DMS 273 treated with DMSO at 0.1 percent for 48 hours (cell line): Measurements from ENCODE around the gene LIN37.

Source experiments
- DNase-seq: peaks from one replicate; lab custom pipeline; 2025; lab: John Stamatoyannopoulos, UW

Gene LIN37

DNA sequence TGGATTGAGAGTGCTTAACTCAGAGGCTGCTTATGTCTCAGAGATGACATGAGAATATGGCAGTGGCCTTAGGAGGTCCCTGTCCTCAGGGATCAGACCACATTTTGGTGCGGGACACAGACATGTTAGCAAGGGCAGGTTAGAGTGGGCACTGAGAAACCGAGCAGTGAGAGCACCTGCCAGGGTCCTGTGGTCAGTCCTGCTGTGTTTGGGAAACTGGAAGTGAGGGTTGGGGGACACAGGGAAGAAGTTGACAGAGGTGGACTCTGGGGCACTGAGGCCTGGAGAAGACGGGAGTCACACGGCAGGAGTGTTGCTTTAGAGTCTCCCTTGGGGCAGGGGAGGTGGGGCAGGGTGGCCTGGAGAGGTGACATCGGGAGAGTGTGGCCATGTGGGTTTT, 13.5 kb upstream of the LIN37 start:
- DNase-seq, result no peak

DNA sequence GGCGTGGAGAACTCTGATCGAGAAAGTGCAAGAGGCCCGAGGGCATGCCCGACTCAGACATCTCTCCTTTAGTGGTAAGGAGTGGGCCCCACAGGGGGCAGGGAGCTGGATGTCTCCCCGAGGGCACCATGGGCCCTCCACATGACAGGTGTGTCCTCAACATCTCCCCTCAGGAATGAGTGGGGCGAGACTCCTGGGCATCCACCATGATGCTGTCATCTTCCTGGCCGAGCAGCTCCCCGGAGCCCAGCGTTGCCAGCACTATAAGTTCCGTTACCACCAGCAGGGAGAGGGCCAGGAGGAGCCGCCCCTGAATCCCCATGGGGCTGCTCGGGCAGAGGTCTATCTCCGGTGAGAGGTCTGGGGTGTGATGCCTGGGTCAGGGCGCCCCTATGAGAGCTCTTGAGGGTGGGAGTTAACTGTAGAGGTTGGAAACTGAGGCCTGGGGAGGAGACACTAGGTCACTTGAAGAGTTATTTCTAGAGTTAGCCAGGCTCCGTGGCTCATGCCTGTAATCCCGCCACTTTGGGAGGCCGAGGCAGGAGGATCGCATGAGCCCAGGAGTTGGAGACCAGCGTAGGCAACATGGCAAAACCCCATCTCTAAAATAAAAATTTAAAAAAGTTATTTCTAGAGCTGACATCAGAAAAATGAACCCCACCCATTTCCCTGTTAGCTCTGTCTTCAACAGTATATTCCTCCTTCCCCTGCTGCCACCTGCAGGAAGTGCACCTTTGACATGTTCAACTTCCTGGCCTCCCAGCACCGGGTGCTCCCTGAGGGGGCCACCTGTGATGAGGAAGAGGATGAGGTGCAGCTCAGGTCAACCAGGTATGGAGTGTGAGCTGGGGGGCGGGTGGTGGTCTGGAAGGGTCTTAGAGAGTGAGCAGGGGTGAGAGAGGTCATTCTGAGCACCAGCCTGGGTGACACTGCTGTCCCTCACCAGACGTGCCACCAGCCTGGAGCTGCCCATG, 11.2 kb upstream of the LIN37 start:
- no peak for DNase-seq

DNA sequence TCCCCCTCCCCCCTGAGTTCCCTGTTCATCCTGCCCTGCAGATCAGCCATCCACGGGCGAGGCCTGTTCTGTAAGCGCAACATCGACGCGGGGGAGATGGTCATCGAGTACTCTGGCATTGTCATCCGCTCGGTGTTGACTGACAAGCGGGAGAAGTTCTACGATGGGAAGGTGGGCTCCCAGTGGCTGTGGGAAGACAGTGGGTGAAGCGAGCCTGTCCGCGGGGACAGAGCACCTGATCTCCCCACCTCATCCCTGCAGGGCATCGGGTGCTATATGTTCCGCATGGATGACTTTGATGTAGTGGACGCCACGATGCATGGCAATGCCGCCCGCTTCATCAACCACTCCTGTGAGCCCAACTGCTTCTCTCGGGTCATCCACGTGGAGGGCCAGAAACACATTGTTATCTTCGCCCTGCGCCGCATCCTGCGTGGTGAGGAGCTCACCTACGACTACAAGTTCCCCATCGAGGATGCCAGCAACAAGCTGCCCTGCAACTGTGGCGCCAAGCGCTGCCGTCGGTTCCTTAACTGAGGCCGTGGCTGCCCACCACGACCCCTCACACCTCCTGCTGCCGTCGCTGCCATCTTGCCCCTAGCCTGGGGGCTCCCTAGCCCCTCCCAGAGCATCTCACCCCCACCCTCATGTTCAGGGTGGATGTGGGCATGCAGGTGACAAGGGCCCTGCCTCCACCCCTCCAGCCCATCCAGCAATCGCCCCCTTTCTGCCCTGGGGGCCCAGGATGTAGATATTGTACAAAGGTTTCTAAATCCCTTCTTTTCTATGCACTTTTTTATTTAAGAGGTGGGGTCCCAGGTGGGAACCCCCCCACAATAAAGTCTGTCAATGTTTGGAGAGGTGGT, 10.1 kb upstream of the LIN37 start:
- DNase-seq, result no peak

DNA sequence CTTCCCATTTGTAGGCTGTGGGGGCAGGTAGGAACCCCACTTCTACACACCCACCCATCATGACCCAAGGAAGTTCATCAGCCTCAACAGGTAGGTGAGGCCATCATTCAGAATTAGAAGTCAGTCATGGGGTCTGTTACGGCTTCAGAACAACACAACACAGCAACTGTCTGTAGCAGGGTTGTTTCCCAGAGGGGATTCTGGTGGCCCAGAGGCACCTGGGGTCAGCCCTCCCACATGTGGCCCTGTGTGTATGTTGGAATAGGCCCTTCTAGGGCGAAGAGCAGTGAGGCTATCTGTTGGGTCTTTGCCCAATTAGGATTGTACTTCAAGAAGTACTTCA, 9.5 kb upstream of the LIN37 start:
- no peak for DNase-seq

DNA sequence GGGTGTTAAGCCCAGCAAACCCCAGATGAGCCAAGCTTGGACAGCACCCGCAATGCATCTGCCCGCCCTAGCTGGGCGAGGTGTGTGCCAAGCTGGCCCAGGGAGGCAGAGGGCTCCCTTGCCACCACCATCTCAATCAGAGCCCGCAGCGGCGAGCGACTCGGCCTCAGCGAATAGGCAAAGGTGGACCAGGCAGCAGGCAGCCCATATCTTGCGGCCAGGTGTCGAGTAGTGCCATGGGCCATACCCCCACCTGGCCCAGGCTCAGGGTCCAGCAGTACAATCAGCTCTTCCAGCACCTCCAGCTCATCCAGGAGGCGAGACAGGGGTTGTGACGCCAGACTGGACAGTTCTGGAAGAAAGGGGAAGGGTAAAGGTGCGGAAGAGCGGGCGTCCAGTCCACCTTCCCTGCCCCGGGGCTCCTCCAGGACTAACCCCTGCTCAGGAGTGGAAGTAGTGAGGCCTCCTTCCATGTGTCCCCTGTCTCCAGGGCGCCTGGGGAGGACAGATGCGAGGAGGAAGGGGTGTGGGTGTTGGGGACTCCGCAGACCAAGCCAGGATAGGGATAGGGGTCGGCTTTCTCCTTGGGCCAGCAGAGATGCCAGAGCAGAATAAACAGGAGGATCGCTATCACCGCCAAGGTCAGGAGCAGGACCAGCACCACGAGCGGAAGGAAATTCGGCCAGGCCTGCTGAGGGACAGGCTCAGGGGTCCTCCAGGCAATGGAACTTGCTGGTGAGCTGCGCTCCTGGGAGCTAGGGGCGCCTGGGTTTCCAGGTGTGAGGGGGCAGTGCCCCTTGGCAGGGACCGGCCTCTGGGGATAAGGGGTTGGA, 8.9 kb upstream of the LIN37 start:
- no peak for DNase-seq

DNA sequence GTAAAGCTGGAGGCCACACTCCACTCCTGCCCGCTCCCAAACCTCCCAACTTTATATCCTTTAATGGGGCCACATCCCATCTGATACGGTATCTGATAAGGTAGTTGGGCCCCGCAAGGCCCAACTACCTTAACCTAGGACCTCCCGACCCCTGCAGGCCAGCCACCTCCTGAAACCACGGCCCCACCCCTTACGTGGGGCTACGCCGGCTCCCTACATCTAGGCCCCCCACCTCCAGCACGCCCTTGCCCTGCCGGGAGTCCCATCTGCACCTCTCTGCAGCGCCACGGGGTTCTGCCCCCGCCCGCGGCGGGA, 8.3 kb upstream of the LIN37 start:
- DNase-seq, result no peak

DNA sequence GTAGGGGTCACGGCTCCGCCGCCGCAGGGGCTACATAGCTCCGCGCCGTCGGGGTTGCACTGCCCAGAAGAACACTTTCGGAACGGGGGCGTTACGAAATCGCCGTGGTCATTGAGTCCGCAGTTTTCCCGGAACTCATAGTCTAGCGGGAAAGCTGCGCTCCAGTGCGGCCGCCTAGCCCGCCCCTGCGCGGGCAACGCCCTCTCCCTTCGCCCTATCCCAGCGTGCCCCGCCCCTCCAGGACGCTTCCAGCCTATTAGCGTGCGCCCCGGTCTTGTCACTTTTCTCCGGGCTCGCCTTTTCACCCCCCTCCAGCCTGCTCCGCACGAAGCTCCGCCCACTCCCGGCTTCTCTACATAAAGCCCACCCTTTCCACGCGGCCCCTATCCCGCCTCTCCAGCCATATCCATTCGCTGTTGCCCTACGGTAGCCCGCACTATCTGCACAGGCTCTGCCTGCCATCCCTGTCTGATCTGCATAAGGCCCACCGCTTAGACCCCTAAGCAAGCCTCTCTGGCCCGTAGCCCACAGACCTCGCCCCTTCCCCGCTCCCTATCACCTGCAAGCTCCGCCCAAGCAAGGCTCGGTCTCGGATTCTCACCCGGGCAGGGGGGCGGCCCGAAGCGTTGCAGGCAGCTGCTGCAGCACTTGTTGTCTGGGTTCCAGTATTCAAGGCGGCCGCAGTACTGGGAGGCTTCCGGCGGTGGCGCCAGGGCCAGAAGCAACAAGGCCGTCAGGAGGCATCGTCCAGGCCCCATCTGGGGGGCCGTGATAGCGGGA, 7.8 kb upstream of the LIN37 start:
- peak; percentile 98 for DNase-seq

DNA sequence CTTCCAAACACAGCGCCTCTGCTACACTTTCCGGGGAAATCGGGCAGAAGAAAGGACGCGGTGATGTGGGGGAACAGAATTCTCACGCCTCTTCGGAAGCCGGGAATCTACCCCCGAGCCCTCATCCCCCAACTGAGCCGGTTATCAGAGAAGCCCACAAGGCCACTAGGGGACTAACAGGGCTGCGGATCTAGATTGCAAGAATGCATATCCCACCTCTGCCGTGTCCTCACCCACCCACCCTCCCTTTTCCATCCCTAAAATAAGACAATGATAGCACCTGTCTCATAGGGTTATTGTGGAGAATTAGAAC, 7.2 kb upstream of the LIN37 start:
- DNase-seq, result no peak

DNA sequence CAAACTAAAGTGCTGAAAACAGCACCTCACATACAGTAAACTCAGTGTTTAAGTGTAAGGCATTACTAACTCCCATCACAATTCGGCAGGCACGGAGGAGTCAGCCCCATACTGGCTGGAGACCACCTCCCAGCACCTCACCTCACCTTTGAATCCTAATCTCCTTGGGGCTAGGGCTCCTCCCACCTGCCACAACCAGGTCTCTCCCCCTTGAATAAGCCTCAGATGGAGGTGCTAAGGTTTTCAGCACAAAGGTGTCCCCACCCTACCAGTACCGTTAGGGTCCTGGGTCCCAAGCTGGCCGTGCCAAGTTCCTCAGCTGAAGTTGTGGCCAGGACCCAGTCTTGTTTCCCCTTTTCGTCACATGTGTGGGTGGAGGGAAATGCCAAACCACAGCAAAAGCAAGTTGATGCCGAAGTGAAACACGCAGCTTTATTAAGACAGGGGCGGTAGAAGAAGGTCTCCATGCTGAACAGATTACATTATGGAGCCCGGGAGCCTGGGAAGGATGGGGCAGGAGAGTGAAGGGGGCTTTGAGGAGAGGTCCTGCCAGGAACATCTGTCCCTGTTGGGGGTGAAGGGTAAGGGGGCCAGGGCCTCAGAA, 6.2 kb upstream of the LIN37 start, which contains the start of gene IGFLR1:
TSS of gene IGFLR1 (minus strand) at position 332 of the 604 bp plus-strand sequence. CDS start 1,272 bp downstream, outside the sequence.
- no peak for DNase-seq

DNA sequence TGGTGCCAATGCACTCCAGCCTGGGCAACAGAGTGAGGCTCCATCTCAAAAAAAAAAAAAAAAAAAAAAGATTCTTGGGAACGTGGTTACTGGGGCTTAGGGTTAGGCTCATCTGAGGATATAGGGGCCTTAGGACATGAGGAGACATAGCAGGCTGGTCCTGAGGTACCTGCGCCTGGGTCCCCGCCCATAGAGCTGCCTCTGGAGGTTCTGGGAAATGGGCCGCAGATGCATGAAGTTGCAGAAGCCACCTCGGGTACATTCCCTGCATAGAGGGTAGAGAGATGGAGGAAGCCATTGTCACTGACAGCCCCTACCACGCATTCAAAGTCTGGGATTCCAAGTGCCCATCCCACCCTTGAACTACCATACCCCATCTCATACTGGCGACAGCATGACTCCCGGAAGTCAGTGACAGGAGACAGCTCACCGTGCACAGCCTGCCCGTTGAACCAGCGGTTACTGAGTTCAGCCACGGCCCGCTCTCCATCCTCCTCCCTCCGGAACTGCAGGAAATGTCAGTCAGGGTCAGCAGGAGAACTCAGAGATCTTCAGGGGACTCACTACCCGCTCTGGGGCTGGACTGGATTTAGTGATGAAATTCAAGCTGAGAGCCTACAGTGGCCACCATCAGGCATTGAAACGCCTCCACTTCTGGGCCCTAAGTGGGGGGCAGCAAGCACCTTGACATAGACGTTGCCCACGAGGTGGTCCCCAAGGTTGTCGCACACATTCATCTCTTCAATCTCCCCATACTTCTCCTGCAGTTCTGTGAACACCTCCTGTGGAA, 4.5 kb upstream of the LIN37 start:
- no peak for DNase-seq

DNA sequence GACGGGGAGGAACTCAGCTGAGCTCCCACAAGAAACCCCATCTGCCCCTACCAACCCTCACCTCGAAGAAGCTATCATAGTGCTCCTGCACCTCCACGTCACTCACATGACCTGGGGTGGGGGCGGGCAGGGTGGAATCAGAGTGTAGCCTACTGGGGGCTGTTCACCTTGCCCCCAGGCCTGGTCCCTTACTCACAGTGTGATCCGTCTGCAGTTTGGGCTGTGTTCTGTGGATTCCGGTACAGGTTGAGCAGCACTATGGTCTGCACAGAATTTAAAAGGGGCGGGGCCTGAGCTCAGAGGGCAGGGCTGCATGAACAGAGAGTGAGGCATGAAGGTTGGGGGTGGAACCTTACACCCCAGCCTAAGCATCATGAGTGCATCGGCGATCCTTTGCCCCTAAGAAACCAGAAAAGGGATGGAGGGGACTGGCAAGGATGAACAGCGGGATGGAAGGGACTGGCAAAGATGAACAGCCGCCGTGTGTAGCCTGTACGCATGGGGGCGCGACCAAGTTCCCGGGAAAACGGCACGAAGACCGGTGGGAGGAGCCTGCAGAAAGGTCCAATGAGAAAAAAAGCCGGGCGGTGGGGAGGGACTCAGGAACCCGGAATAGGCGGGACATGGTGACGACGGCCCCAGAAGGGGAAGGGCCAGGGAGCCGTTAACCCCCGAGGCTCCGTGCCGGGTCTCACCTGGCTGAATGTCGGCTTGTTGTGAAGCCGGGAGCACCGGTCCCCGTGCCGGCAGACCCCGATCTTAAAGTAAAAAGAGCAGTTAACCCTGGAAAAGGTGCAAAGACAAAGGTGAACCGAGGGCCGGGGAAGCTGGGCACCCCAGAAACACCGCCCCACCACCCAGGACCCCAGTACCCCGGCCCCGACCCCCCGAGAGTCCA, 3.7 kb upstream of the LIN37 start:
- peak; percentile 92 for DNase-seq

DNA sequence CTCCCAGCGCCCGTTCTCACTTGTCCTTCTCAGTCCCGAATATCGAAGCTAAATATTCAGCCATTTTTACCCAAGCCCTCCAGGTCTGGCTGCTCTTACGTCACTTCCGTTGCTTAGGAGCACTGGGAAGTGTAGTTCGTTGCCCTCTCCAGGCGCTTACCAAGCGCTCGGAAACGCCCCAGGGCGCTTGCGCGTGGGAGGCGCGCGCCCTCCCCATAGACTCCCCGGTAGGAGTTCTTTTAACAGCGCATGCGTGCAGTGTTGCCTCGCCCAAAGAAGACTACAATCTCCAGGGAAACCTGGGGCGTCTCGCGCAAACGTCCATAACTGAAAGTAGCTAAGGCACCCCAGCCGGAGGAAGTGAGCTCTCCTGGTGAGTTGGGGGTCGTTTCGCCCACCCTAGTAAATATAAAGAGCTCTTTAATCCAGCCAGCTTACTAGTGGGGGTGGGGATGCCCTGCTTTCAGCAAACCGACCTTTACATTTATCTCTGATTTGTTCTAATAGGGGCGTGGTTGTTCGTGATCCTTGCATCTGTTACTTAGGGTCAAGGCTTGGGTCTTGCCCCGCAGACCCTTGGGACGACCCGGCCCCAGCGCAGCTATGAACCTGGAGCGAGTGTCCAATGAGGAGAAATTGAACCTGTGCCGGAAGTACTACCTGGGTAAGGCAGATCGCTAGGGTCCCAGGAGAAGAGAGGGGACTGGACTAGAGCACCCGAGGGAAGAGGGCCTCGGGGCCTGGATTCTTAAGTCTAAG, 2.9 kb upstream of the LIN37 start, which contains the start of the genes PSENEN and U2AF1L4:
TSS of gene PSENEN (plus strand) at position 324 of the 759 bp plus-strand sequence. CDS start at position 604, 280 bp downstream.
TSS of gene U2AF1L4 (minus strand) at position 91 of the 759 bp plus-strand sequence. CDS start at position 64, 27 bp downstream.
- peak; percentile 95 for DNase-seq

DNA sequence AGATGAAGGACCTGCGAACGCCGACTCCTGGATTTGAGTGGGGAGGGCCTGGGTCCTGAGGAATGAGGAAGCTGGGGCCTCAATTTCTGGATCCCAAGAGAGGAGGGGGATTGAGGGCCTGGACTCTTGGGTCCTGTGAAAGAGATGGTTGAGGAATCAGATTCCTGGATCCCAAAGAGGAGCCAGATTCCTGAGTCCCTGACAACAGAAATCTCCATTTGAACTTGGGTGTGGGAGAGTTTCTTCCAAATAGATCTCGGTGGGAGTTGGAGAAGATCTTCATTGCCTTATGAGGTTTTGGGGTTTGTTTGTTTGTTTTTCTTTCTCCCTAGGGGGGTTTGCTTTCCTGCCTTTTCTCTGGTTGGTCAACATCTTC, 2.3 kb upstream of the LIN37 start:
- no peak for DNase-seq

DNA sequence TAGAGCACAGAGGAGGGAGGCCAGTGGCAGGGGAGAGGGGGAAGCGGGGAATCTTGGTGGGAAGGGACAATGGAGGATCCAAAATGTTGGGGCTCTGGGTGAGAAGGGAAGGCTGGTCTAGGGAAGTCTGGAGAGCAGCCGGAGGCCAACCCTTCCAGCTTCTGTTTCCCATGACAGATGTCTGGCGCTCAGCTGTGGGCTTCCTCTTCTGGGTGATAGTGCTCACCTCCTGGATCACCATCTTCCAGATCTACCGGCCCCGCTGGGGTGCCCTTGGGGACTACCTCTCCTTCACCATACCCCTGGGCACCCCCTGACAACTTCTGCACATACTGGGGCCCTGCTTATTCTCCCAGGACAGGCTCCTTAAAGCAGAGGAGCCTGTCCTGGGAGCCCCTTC, 1.8 kb upstream of the LIN37 start:
- DNase-seq, result no peak

DNA sequence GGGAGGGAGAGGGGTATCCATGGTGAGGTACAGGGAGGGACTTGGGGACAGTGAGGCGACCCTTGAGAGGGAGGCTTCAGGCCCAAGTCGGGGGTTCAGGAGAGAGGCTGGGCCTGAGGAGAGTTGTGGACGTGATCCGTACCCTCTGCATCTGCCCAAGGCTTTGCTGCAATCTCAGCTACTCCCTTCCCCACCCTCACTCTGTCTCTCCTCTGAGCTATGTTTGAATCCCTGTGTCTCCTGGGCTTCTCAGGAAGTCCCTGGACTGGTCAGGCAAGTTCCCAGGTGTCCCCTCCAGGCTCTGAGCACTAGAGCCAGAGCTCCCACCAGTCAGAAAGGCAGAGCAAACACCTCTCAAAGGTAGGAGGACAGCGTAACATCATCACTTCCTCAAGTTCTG, 1.8 kb downstream of the LIN37 start:
- DNase-seq, result no peak

DNA sequence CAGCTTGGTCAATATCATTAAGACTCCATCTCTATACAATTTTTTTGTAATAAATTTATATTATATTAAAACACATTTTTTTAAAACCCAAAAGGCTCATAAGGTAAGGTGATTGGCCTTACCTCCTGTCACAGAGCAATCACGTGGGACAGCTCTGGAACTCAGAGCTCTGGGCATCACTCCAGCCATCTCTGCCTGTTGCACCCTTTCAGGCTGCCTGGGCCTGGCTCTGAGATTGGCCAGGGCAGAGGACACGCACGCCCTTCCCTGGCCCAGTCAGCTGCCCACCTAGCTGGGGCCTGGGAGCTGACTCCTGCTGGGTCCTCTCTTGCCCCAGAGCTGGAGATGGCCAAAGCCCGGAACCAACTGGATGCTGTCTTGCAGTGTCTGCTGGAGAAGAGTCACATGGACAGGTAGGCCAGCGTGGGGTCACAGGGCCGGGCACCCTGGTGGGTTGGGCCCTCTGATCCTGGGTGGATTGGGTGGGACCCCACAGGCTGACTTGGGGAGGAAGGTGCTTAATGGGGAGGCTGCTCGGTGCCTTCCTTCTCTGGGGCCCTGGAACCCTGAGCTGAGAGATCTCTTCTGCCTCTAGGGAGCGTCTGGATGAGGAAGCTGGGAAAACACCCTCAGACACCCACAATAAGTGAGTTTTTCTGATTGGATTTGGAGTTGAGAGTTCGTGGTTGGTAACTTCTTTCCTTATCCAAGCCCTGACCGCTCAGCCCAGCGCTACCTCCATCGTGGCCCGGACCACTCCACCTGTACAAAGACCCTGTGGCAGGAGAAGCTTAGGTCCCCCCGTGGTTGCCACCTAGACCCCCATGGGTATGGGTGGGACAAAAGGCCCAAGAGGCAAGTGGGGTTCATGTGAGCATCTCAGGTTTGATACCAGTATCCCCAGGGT, 3.7 kb downstream of the LIN37 start:
- DNase-seq, result no peak

DNA sequence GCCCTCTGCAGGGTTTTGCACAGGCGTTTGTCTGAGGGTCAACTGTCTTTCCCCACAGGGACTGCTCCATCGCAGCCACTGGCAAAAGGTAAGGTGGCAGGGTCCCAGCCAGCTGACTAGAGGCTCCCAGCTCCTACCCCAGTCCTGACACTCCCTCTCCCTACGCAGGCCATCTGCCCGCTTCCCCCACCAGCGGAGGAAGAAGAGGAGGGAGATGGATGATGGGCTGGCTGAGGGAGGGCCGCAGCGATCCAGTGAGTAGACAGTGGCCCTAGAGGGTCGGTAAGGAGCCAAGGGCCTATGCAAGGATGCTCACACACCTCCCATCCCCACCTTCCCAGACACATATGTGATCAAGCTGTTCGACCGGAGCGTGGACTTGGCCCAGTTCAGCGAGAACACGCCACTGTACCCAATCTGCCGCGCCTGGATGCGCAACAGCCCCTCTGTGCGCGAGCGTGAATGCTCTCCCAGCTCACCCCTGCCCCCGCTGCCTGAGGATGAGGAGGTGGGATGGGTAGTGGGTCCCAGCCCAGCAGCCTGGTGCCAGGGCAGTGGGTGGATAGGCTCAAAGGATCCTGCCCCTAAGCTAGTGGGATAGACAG, 4.5 kb downstream of the LIN37 start:
- DNase-seq, result no peak
